Calu3 (cell line): Measurements from ENCODE around the gene TSNAXIP1. TPM values are rescaled to one million over a fixed set of nuclear protein-coding genes. Genes with fewer than 3 reads are reported as not detected.

ENCODE experiments used
- BruUV-seq: library from RNA; stranded (reverse); fragments of 400-500 nt; replicated peaks from 2 replicates; lab custom pipeline; 2021; lab: Mats Ljungman, UMichigan
- CTCF ChIA-PET: fragments of 300-600 bp; sonication (Branson Sonifier 250); formaldehyde crosslinking; loops from one replicate; lab custom pipeline; 2022; ENCODE audit warnings: antibody characterized with exemption; lab: Charles Lee
- DNase-seq: peaks from one replicate; pipeline ENCODE4 v3.0.0; 2022
- H3K27ac Mint-ChIP-seq: one replicate; pipeline ENCODE4 v1.8.0; 2022; ENCODE audit warnings: mixed read lengths; ENCODE audit not compliant: unreplicated experiment
- H3K27me3 Mint-ChIP-seq: one replicate; pipeline ENCODE4 v1.8.0; 2022; ENCODE audit warnings: mixed read lengths; ENCODE audit not compliant: unreplicated experiment
- H3K36me3 Mint-ChIP-seq: one replicate; pipeline ENCODE4 v1.8.0; 2022; ENCODE audit warnings: mild to moderate bottlenecking, moderate library complexity, mixed read lengths; ENCODE audit not compliant: insufficient read depth, unreplicated experiment
- H3K4me1 Mint-ChIP-seq: one replicate; pipeline ENCODE4 v1.8.0; 2022; ENCODE audit warnings: mild to moderate bottlenecking, low read depth, mixed read lengths; ENCODE audit not compliant: unreplicated experiment
- H3K4me3 Mint-ChIP-seq: one replicate; pipeline ENCODE4 v1.8.0; 2022; ENCODE audit warnings: mild to moderate bottlenecking, low read depth, moderate library complexity, mixed read lengths; ENCODE audit not compliant: unreplicated experiment
- H3K9me3 Mint-ChIP-seq: one replicate; pipeline ENCODE4 v1.8.0; 2022; ENCODE audit warnings: low read depth, mixed read lengths; ENCODE audit not compliant: unreplicated experiment
- CTCF ChIP-seq: fragments of 200-600 bp; IDR thresholded peaks from one replicate; pipeline ENCODE4 v1.8.0; 2022; ENCODE audit warnings: antibody characterized with exemption; ENCODE audit not compliant: unreplicated experiment
- intact Hi-C: fragments of 100-400 bp; cut with micrococcal nuclease; formaldehyde crosslinking; loops from one replicate; pipeline ENCODE4 v1.10.0; 2022; ENCODE audit not compliant: unreplicated experiment
- total RNA-seq: library from RNA; stranded (reverse); gene quantifications from 2 replicates; pipeline ENCODE4 v1.2.3, GENCODE V29; 2022

Gene TSNAXIP1
- total RNA-seq, 1 experiment from 2014 or later, result 1.0 TPM

DNA sequence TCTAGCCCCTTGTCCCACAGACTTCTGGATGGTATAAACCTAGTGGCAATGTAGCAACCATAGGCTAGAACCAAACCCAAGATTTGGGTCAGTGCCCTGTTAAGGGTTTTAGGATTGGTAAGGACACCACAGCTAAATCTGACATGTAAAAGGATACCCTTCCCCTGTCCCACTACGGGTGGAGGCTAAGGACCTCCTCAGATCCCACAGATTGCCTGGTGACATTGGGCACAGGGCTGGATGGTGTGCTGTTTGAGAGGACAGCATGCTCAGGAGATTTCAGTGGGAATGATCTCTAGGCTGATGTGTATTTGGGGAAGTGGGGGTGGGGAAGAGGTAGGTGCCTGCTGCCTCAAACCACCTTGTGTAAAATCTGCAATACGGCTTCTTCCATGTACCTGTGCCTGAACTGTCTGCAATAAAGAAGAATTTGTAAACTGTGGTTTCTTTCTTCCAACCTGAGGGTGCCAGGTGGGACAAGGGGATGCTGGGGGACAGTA, 65.5 kb downstream of the TSNAXIP1 start:
- intact Hi-C loops, result no loop called here
- H3K36me3 Mint-ChIP-seq, result peaks cover 58% of the 10 kb centered on the region

DNA sequence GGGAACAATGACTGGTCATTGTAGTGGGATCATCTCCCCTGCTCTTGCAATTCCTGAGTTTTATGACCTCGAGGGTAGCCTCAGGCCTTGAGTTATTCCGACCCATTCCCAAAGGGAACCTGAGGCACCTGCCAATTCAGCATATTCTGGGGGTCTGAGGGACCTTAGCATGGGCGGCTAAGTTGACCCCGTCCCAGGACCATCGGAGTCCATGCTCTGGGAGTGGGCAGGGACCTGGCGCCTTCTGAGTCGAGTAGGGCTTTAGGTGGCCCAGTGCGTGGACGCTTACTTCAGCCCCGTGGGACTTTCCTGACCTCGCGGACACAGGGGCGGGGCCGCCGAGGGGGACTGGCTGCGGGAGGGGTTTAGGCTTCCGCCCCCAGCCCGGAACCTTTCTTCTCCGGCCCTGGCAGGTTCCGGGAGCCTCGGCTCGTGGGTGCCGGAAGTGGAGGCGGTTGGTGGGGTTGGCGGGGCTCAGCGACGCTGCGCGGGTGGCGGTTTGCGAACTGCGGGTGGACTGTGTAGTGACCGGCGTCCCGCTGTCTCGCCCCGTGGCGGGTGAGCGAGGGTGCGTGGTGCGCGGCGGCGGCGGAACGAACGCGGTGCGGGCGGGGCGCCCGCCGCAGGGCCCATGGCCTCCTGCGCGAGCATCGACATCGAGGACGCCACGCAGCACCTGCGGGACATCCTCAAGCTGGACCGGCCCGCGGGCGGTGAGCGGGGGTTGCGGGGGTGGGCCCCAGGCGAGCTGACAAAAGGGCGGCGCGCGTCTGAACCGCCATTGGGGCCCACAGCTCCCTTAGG, 66.1 kb downstream of the TSNAXIP1 start, which contains the start of gene EDC4:
Gene EDC4 (plus strand): TSS at position 422 of the 804 bp plus-strand sequence. CDS start 210 bp downstream, at position 632.
- Mint-ChIP-seq H3K36me3 (peaks cover 58% of the 10 kb centered on the region), H3K27me3 (no peaks in the 10 kb centered on the region), H3K4me3 (peak within 1 kb of the TSS; percentile 87), H3K9me3 (no peaks in the 10 kb centered on the region), H3K4me1 (peaks cover 31% of the 10 kb centered on the region), H3K27ac (peak within 1 kb of the TSS; percentile 84)
- DNase-seq, result peak; percentile 94
- CTCF ChIA-PET, result interaction anchor here (1.3 to 2.3 kb wide), 2 partner anchors 11 to 56 kb away, joined by 8 to 10 read pairs; partner anchors contain the start of gene NRN1L
- BruUV-seq, result no TSS peak
- intact Hi-C loops, result no loop called here
- no peak for TF ChIP-seq CTCF

More for the DNA sequence above, 65.5 kb downstream of the TSNAXIP1 start:
- H3K9me3 Mint-ChIP-seq, result no peaks in the 10 kb centered on the region
- H3K27ac Mint-ChIP-seq, result peak overlapping the region; percentile 84
- CTCF ChIA-PET, result no interaction called here
- TF ChIP-seq CTCF, result no peak
- BruUV-seq, result no TSS peak
- no peaks in the 10 kb centered on the region for H3K27me3 Mint-ChIP-seq
- no peak for DNase-seq
- peak overlapping the region; percentile 87 for H3K4me3 Mint-ChIP-seq
- H3K4me1 Mint-ChIP-seq, result peaks cover 31% of the 10 kb centered on the region

DNA sequence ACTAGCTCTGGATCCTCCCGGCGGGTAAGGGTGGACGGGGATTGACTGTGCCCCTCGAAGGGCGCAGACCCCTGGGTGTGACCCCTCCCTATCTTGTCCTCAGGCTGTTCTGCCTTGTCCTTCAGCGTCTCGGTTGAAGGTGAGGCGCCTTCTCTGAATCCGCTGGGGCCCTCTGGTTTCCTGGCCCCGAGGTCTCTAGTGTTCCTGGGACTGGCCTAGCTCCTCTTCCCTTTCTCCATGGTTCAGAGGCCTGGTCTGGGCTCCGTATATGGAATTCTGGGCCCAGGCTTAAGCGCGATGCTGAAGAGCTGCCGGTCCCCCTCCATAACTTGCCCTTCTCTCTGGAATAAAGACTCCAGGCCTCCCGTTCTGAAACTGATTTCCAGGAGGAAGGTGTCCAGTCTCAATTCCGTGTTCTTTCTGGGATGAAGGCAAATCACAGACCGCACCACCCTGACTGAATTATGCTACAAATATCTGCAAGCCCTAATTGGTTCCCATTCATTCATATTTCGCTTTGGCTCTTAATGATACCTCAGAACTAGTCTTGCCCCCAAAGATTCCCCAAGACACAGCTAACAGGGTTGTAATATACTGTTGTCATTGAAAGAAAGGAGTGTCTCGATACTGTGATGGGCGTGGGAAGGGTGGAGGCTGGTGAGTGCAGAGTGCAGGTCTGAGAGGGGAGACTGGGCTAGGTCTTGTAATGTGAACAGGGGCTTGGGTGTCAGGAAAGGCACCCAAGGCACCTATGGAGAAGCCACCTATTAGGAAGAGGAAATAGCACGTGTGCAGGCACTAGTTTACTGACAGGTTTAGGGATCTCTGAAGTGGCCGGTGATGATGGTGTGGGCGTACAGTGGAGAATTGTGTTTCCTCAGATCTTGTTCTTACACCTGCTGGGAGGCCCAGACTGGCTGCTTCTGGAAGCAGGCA, 67.0 kb downstream of the TSNAXIP1 start:
- TF ChIP-seq CTCF, result no peak
- Mint-ChIP-seq H3K36me3 (peaks cover 59% of the 10 kb centered on the region), H3K4me1 (peaks cover 31% of the 10 kb centered on the region), H3K9me3 (no peaks in the 10 kb centered on the region), H3K4me3 (peak overlapping the region; percentile 87), H3K27me3 (no peaks in the 10 kb centered on the region), H3K27ac (peak overlapping the region; percentile 84)
- TSS peak; percentile 27 for BruUV-seq
- no peak for DNase-seq
- CTCF ChIA-PET, result interaction anchor here (1.3 to 2.3 kb wide), 3 partner anchors 10 to 57 kb away, joined by 6 to 10 read pairs (median 8); partner anchors contain the start of gene NRN1L
- intact Hi-C loops, result no loop called here

DNA sequence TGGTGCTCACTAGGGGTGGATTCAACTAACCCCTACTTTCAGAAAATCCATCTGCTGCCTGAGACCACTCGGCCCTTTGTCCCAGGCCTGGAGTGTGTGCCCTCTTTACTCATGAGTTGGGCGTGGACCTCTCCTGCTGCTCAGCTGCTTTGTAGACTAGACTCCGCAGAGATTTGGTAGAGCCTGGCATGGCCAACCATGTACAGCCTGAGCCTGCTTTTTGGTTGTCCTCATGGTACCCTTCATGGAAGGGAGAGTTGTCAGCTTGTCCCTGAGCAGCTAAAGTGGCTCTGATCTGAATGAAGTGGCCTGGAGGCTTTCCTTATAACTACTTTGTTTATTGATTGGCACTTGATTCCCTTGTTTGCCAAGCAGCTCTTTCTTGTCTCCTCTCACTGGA, 67.7 kb downstream of the TSNAXIP1 start:
- no peak for DNase-seq
- TF ChIP-seq CTCF, result no peak
- intact Hi-C loops, result no loop called here
- H3K27ac Mint-ChIP-seq, result peak overlapping the region; percentile 84
- H3K4me3 Mint-ChIP-seq, result peak overlapping the region; percentile 87
- peaks cover 62% of the 10 kb centered on the region for H3K36me3 Mint-ChIP-seq
- H3K9me3 Mint-ChIP-seq, result no peaks in the 10 kb centered on the region
- no peaks in the 10 kb centered on the region for H3K27me3 Mint-ChIP-seq
- no TSS peak for BruUV-seq
- H3K4me1 Mint-ChIP-seq, result peaks cover 31% of the 10 kb centered on the region
- CTCF ChIA-PET, result interaction anchor here (1.2 to 2.3 kb wide), 3 partner anchors 9 to 26 kb away, joined by 3 to 10 read pairs (median 6); partner anchors contain the start of gene NRN1L
